Measurements from ENCODE around the gene SETBP1. TPM values are rescaled to one million over a fixed set of nuclear protein-coding genes. Genes with fewer than 3 reads are reported as not detected.

Gene SETBP1
- total and polyA plus RNA-seq, 8 donors: 19.7 to 27.5 (median 21.5) TPM

GRCh38 chr18:44678725-44679055 lies 2.0 kb upstream of the SETBP1 start:
- intact Hi-C loops (cut with DNase I): no loop called here

GRCh38 chr18:44679056-44679913 lies 1.4 kb upstream of the SETBP1 start:
- ATAC-seq (peak; percentile 98), DNase-seq (peak; percentile 85 to 93 (median 88))
- no peaks in the 10 kb centered on the region for H3K9me3 ChIP-seq
- peak overlapping the region; percentile 94 to 96 for H3K27ac ChIP-seq
- intact Hi-C loops (cut with DNase I): no loop called here
- H3K36me3 ChIP-seq: no peaks in the 10 kb centered on the region
- TF ChIP-seq CTCF (IDR thresholded peaks at IDR 0.05): peak; percentile 45 to 71
- H3K4me1 ChIP-seq: peaks cover 3 to 19% of the 10 kb centered on the region in 2 donors
- peaks cover 0 to 63% of the 10 kb centered on the region in 2 donors for H3K27me3 ChIP-seq
- H3K4me3 ChIP-seq: peak overlapping the region; percentile 62 to 65

More at GRCh38 chr18:44678725-44679055, 2.0 kb upstream of the SETBP1 start:
- H3K4me1 ChIP-seq: peaks cover 3 to 19% of the 10 kb centered on the region in 2 donors
- no peak for TF ChIP-seq CTCF (IDR thresholded peaks at IDR 0.05)
- H3K9me3 ChIP-seq: no peaks in the 10 kb centered on the region
- no peaks in the 10 kb centered on the region for H3K36me3 ChIP-seq
- H3K27ac ChIP-seq: peak overlapping the region in 1 of 2 donors; percentile 94
- ATAC-seq: no peak
- DNase-seq: no peak
- peaks cover 0 to 59% of the 10 kb centered on the region in 2 donors for H3K27me3 ChIP-seq
- peak overlapping the region; percentile 62 to 65 for H3K4me3 ChIP-seq

- Histone ChIP-seq H3K4me1 (peaks cover 3 to 19% of the 10 kb centered on the region in 2 donors), H3K27me3 (peaks cover 0 to 69% of the 10 kb centered on the region in 2 donors), H3K4me3 (peak overlapping the region; percentile 62 to 65), H3K27ac (peak overlapping the region; percentile 79 to 94), H3K36me3 (no peaks in the 10 kb centered on the region), H3K9me3 (no peaks in the 10 kb centered on the region)
- ATAC-seq: no peak
- TF ChIP-seq CTCF (IDR thresholded peaks at IDR 0.05): no peak
- peak in 3 of 4 donors; percentile 50 to 84 (median 66) for DNase-seq
- intact Hi-C loops (cut with DNase I): no loop called here
Observed at GRCh38 chr18:44679914-44680272, 795 bp upstream of the SETBP1 start.

GRCh38 chr18:44681076-44681970 lies 635 bp downstream of the SETBP1 start:
- intact Hi-C loops (cut with DNase I): no loop called here
- ATAC-seq (no peak), DNase-seq (no peak)
- Histone ChIP-seq H3K27ac (peak overlapping the region; percentile 79 to 94), H3K4me1 (peaks cover 3 to 27% of the 10 kb centered on the region in 2 donors), H3K36me3 (no peaks in the 10 kb centered on the region), H3K27me3 (peaks cover 0 to 75% of the 10 kb centered on the region in 2 donors), H3K4me3 (peak overlapping the region; percentile 59 to 65), H3K9me3 (no peaks in the 10 kb centered on the region)
- TF ChIP-seq CTCF (IDR thresholded peaks at IDR 0.05): no peak

Data from left lung (tissue), 10 donors.